Liver (tissue), 3 donors: ENCODE measurements around the gene SEC22A.

Source experiments
- TAF1 ChIP-seq: conservative IDR thresholded peaks from 2 replicates; pipeline ENCODE4 v1.6.1; 2016; ENCODE audit warnings: antibody characterized with exemption, mild to moderate bottlenecking
- TF ChIP-seq, protein P1 (sequence below): fragments of 150-350 bp; IDR thresholded peaks from 2 replicates; pipeline ENCODE4 v1.5.1; 2017; ENCODE audit warnings: improper control_type of control experiment, low read depth, low read length; ENCODE audit not compliant: missing input control
- donor health status: healthy.
- donor health status: healthy.

DNA sequence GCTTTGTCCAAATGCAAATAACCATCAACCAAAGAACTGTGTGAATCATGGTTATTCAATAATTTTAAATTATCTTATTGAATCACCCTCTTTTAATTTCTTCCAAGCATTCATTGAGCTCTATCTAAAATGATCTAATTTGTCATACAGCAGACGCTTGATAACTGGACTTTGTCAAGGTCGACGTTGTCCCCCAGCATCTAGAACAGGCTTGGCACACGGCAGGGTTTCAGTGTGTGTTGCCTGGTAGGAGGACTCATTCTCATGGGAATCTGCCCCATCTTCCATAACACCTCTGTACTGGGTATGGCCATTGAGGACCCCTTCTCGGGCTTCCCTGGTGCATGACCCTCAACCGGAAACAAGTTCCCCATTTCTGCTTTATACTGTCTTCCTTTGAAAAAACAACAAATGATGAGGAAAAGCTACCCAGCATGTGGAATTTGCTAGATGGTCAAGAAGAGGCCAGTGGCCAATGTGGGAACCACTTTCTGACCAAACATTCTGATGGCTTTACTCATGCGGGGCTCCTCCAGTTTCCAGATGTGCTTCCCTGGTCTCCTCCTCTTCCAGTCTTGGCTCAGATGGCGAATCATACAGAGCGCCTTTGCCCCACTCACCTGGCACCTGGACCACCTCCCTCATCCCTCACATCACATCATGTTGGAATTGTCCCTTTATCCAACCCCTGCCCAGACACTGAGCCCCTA lies 41.7 kb upstream of the SEC22A start:
- TF ChIP-seq, protein P1, sequence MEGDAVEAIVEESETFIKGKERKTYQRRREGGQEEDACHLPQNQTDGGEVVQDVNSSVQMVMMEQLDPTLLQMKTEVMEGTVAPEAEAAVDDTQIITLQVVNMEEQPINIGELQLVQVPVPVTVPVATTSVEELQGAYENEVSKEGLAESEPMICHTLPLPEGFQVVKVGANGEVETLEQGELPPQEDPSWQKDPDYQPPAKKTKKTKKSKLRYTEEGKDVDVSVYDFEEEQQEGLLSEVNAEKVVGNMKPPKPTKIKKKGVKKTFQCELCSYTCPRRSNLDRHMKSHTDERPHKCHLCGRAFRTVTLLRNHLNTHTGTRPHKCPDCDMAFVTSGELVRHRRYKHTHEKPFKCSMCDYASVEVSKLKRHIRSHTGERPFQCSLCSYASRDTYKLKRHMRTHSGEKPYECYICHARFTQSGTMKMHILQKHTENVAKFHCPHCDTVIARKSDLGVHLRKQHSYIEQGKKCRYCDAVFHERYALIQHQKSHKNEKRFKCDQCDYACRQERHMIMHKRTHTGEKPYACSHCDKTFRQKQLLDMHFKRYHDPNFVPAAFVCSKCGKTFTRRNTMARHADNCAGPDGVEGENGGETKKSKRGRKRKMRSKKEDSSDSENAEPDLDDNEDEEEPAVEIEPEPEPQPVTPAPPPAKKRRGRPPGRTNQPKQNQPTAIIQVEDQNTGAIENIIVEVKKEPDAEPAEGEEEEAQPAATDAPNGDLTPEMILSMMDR = no peak
- TF ChIP-seq TAF1 = no peak
